H9 (cell line): Measurements from ENCODE around the gene ADAM19. TPM values are rescaled to one million over a fixed set of nuclear protein-coding genes. Genes with fewer than 3 reads are reported as not detected.

Experiments
- DNase-seq: peaks from one replicate; pipeline ENCODE4 v3.0.0-alpha.2; 2017
- H2AFZ ChIP-seq: one replicate; pipeline ENCODE4 v1.6.1; 2013; ENCODE audit warnings: mild to moderate bottlenecking, low read length, control low read depth, moderate library complexity
- H2AK5ac ChIP-seq: 2 replicates; pipeline ENCODE4 v1.6.1; 2013; ENCODE audit warnings: low read length, control low read depth, mixed read lengths; ENCODE audit not compliant: insufficient read length
- H2BK120ac ChIP-seq: one replicate; pipeline ENCODE4 v1.6.1; 2013; ENCODE audit warnings: low read depth, mild to moderate bottlenecking, low read length, control low read depth, inconsistent platforms; ENCODE audit not compliant: poor library complexity, severe bottlenecking
- H2BK12ac ChIP-seq: 2 replicates; pipeline ENCODE4 v1.6.1; 2013; ENCODE audit warnings: low read length, control low read depth, mixed read lengths, low read depth; ENCODE audit not compliant: insufficient read length
- H2BK15ac ChIP-seq: 2 replicates; pipeline ENCODE4 v1.6.1; 2013; ENCODE audit warnings: low read depth, low read length, control low read depth
- H2BK20ac ChIP-seq: one replicate; pipeline ENCODE4 v1.6.1; 2013; ENCODE audit warnings: low read depth, mild to moderate bottlenecking, low read length, control low read depth, inconsistent platforms; ENCODE audit not compliant: poor library complexity, severe bottlenecking
- H2BK5ac ChIP-seq: 2 replicates; pipeline ENCODE4 v1.6.1; 2013; ENCODE audit warnings: low read length, control low read depth, mixed read lengths; ENCODE audit not compliant: insufficient read length
- H3K14ac ChIP-seq: 2 replicates; pipeline ENCODE4 v1.6.1; 2013; ENCODE audit warnings: low read length, control low read depth; ENCODE audit not compliant: insufficient read depth
- H3K18ac ChIP-seq: 2 replicates; pipeline ENCODE4 v1.6.1; 2013; ENCODE audit warnings: low read depth, mild to moderate bottlenecking, mixed read lengths, low read length, control low read depth; ENCODE audit not compliant: insufficient read length
- H3K23ac ChIP-seq: 2 replicates; pipeline ENCODE4 v1.6.1; 2013; ENCODE audit warnings: low read length, control low read depth, mixed read lengths, low read depth; ENCODE audit not compliant: insufficient read length
- H3K23me2 ChIP-seq: 2 replicates; pipeline ENCODE4 v1.6.1; 2013; ENCODE audit warnings: low read depth, mild to moderate bottlenecking, mixed read lengths, low read length, control low read depth; ENCODE audit not compliant: insufficient read length, poor library complexity, severe bottlenecking
- H3K27ac ChIP-seq: 2 replicates; pipeline ENCODE4 v1.5.1; 2013; ENCODE audit warnings: low read length, control low read depth, mixed read lengths, low read depth; ENCODE audit not compliant: insufficient read length
- H3K27me3 ChIP-seq: 2 replicates; pipeline ENCODE4 v1.6.1; 2013; ENCODE audit warnings: low read length, control low read depth, inconsistent platforms; ENCODE audit not compliant: insufficient read depth
- H3K4ac ChIP-seq: 2 replicates; pipeline ENCODE4 v1.6.1; 2013; ENCODE audit warnings: low read depth, mild to moderate bottlenecking, control low read depth, inconsistent platforms, low read length, moderate library complexity
- H3K4me1 ChIP-seq: 2 replicates; pipeline ENCODE4 v1.6.1; 2013; ENCODE audit warnings: low read length, control low read depth, inconsistent platforms; ENCODE audit not compliant: insufficient read depth
- H3K4me2 ChIP-seq: 2 replicates; pipeline ENCODE4 v1.6.1; 2013; ENCODE audit warnings: low read length, control low read depth, mixed read lengths; ENCODE audit not compliant: insufficient read length, insufficient read depth
- H3K56ac ChIP-seq: 2 replicates; pipeline ENCODE4 v1.6.1; 2013; ENCODE audit warnings: low read depth, mild to moderate bottlenecking, mixed read lengths, low read length, control low read depth; ENCODE audit not compliant: insufficient read length
- H3K79me1 ChIP-seq: 2 replicates; pipeline ENCODE4 v1.6.1; 2013; ENCODE audit warnings: low read depth, mild to moderate bottlenecking, moderate library complexity, low read length, control low read depth, inconsistent platforms; ENCODE audit not compliant: insufficient read depth, poor library complexity, severe bottlenecking
- H3K79me2 ChIP-seq: 2 replicates; pipeline ENCODE4 v1.6.1; 2013; ENCODE audit warnings: low read length, control low read depth, inconsistent platforms; ENCODE audit not compliant: insufficient read depth
- H3K9ac ChIP-seq: 2 replicates; pipeline ENCODE4 v1.6.1; 2013; ENCODE audit warnings: low read length, control low read depth, mixed read lengths; ENCODE audit not compliant: insufficient read length; ENCODE audit errors: extremely low read depth
- H3K9me3 ChIP-seq: one replicate; pipeline ENCODE4 v1.6.1; 2013; ENCODE audit warnings: low read depth, low read length, inconsistent platforms; ENCODE audit not compliant: control insufficient read depth
- H3T11ph ChIP-seq: one replicate; pipeline ENCODE4 v1.6.1; 2013; ENCODE audit warnings: mild to moderate bottlenecking, low read length, control low read depth, inconsistent platforms
- H4K20me1 ChIP-seq: one replicate; pipeline ENCODE4 v1.6.1; 2013; ENCODE audit not compliant: control insufficient read depth, insufficient read length, insufficient read depth
- H4K5ac ChIP-seq: 2 replicates; pipeline ENCODE4 v1.6.1; 2013; ENCODE audit warnings: low read depth, mild to moderate bottlenecking, mixed read lengths, low read length, control low read depth; ENCODE audit not compliant: insufficient read length
- H4K8ac ChIP-seq: replicated peaks from 2 replicates; pipeline ENCODE4 v1.6.1; 2013; ENCODE audit warnings: low read length, control low read depth, mixed read lengths, low read depth; ENCODE audit not compliant: insufficient read length
- H4K91ac ChIP-seq: 2 replicates; pipeline ENCODE4 v1.6.1; 2013; ENCODE audit warnings: low read depth, mild to moderate bottlenecking, moderate library complexity, mixed read lengths, low read length, control low read depth; ENCODE audit not compliant: insufficient read length
- H3K27ac Mint-ChIP-seq, 3 experiments: 2 replicates in 2 of 3; 3 replicates in 1 of 3; pipeline ENCODE4 v1.8.0; 2020 to 2021; ENCODE audit warnings: mixed read lengths in 3 of 3, mild to moderate bottlenecking in 1 of 3, moderate library complexity in 1 of 3
- H3K27me3 Mint-ChIP-seq: 2 replicates; pipeline ENCODE4 v1.8.0; 2021; ENCODE audit warnings: low read depth, mild to moderate bottlenecking, moderate library complexity, mixed read lengths
- H3K36me3 Mint-ChIP-seq, 3 experiments: 2 replicates in 2 of 3; 3 replicates in 1 of 3; pipeline ENCODE4 v1.8.0; 2020 to 2021; ENCODE audit warnings: low read depth in 3 of 3, mixed read lengths in 3 of 3; ENCODE audit not compliant: insufficient read depth in 1 of 3
- H3K4me1 Mint-ChIP-seq, 2 experiments: 2 replicates each; pipeline ENCODE4 v1.8.0; 2020; ENCODE audit warnings: mixed read lengths in 2 of 2
- H3K4me3 Mint-ChIP-seq, 2 experiments: 2 replicates in 1 of 2; 3 replicates in 1 of 2; pipeline ENCODE4 v1.8.0; 2020 to 2021; ENCODE audit warnings: mild to moderate bottlenecking in 2 of 2, mixed read lengths in 2 of 2, moderate library complexity in 1 of 2
- H3K9me3 Mint-ChIP-seq, 2 experiments: 2 replicates in 1 of 2; 3 replicates in 1 of 2; pipeline ENCODE4 v1.8.0; 2020; ENCODE audit warnings: mild to moderate bottlenecking in 2 of 2, mixed read lengths in 2 of 2, moderate library complexity in 1 of 2
- CTCF ChIP-seq: fragments of 200-600 bp; sonication (generic); conservative IDR thresholded peaks from 3 replicates; pipeline ENCODE4 v1.8.0; 2021; ENCODE audit warnings: antibody characterized with exemption, mild to moderate bottlenecking
- WGBS: extraction: QIAGEN DNeasy Blood & Tissue Kit; methylation state at CpG from one replicate; pipeline ENCODE4 v1.1.7; 2013; ENCODE audit warnings: missing lambda C conversion rate, low lambda C conversion rate, mixed read lengths; ENCODE audit not compliant: insufficient read length; ENCODE audit errors: extremely low coverage; 5-methylcytosine and 5-hydroxymethylcytosine counted together
- total RNA-seq: library from RNA; stranded (reverse); gene quantifications from 2 replicates; pipeline ENCODE4 v1.2.1, GENCODE V29; 2021

ADAM19 gene
- total RNA-seq, 1 experiment from 2014 or later, result 9.9 TPM

- Histone ChIP-seq H2AK5ac (no peak overlapping the region), H3K27me3 (no peaks in the 10 kb centered on the region), H3K23me2 (no peaks in the 10 kb centered on the region), H3K4me2 (no peak overlapping the region), H3K56ac (no peak overlapping the region), H3K23ac (no peak overlapping the region), H3K27ac (no peak overlapping the region), H4K20me1 (no peaks in the 10 kb centered on the region), H2BK20ac (no peak overlapping the region), H3K9me3 (no peaks in the 10 kb centered on the region), H2AFZ (no peak overlapping the region), H3T11ph (no peak overlapping the region), H4K91ac (no peak overlapping the region), H3K14ac (no peak overlapping the region), H3K79me1 (no peaks in the 10 kb centered on the region), H2BK15ac (no peak overlapping the region), H2BK12ac (no peak overlapping the region), H2BK120ac (no peak overlapping the region), H2BK5ac (no peak overlapping the region), H3K18ac (no peak overlapping the region), H3K4me1 (no peaks in the 10 kb centered on the region; the same call in 1 of the 2 replicates), H4K5ac (no peak overlapping the region), H3K9ac (no peak overlapping the region), H4K8ac (no peak overlapping the region), H3K79me2 (no peaks in the 10 kb centered on the region), H3K4ac (no peak overlapping the region)
- Mint-ChIP-seq H3K9me3 (no peaks in the 10 kb centered on the region), H3K4me3 (no peak overlapping the region), H3K4me1 (no peaks in the 10 kb centered on the region), H3K27ac (no peak overlapping the region), H3K36me3 (peaks cover 5 to 7% (median 6%) of the 10 kb centered on the region in 3 experiments; a peak in 4 of 7 replicates), H3K27me3 (no peaks in the 10 kb centered on the region)
- DNase-seq, result no peak
- no CpG with 5 or more reads among the region's 3 CpGs for WGBS
- TF ChIP-seq CTCF, result no peak
Observed at GRCh38 chr5:157506066-157506590, 69.4 kb downstream of the ADAM19 start.
